ENCODE data around the gene ITGB5.

ITGB5 gene

DNA sequence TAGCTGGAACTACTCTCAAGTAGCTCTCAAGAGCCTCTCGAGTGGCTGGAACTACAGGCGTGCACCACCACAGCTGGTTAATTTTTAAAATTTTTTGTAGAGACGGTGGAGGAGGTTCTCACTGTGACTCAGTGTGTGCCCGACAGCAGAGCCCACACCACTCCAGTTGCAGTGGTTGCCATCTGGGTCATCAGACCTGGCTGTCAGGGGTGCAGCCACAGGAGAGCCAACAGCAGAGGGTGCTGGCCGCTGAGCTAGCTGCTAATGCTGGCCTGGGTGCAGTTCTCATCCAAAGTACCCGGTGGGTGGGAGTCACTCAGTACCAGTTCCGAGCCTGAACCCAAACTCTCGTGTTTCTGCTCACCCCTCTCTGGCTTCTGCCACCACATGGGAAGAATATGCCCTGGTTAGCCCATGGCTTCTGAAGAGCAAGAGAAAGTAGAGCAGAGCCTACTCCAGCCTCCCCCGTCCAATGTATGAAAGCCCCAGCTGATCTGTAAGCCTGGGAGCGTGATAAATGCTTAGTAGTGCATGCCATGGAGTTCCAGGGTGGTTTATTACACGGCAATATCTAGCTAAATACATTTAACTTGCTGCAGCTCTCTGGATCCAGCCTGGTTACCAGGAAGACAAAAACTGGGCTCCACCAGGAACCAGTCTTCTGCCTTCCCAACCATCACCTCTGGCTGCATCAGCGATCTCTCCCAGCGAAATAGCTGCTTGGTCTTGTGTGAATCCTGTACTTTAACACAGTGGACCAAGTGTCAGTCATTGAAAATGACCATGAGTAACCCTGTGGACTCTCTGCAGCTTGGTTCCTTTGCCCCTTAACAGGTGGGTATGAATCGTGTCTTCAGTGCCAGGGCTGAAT lies 139.8 kb downstream of the ITGB5 start:
- DNase-seq, result no peak

DNA sequence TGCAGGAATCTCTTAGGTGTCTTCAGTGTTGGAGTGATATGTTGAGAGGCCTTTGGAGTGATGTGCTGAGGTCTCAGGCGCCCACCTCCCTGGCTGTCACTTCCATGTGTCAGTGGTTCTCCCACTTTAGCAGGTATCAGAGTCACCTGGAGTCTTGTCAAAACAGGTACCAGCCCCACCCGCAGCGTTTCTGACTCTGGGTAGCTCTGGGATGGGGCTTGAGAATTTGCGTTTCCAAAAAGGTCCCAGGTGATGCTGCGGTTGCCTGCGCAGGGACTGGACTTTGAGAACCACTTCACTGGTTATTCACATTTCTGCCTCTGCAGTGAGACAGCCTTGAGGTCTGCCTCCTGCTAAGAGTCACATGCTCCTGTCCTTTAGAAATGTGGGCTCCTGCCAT lies 141.4 kb downstream of the ITGB5 start:
- no peak for DNase-seq

DNA sequence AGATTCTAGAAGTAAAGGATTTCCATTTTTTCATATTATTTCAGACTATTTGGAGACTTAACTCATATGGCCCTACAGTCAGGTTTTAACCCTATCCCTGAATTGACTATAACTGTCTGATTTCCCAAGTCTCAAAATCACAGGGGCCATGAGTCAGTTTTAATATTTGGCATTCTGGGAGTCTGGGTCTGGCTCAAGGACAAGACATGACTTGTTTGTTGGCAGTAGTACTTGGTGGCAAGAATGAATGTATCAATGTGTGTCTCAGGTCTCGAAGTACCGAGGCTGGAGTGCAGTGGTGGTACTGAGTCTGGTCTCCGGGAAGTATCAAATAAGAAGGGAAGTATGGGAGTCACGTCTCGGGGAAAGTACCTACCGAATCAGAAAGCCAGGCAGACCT lies 146.1 kb downstream of the ITGB5 start:
- peak in 1 of 2 experiments; percentile 10 for DNase-seq

DNA sequence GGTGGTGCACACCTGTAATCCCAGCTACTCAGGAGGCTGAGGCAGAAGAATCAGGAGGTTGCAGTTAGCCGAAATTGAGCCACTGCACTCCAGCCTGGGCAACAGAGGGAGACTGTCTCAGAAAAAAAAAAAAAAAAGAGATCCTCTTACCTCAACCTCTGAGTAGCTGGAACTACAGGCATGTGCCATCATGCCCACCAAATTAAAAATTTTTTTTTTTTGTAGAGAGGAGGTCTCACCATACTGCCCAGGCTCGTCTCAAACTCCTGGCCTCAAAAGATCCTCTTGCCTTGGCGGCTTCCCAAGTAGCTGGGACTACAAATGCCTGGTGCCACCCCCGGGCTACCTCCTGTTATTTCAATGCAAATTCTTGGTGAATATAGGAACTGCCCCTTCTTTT lies 155.4 kb downstream of the ITGB5 start:
- peak in 1 of 2 experiments; percentile 38 for DNase-seq

DNA sequence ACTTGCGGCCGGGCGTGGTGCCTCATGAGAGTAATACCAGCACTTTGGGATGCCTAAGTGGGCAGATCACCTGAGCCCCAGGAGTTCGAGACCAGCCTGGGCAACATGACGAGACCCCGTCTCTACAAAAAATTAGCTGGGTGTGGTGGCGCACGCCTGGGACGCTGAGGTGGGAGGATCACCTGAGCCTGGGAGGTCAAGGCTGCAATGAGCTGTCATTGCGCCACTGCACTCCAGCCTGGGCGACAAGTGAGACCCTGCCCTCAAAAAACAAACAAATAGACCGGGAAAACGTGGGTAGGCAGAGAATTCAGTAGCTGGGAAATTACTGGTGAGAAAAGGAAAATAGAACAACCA lies 156.2 kb downstream of the ITGB5 start:
- DNase-seq, result no peak

DNA sequence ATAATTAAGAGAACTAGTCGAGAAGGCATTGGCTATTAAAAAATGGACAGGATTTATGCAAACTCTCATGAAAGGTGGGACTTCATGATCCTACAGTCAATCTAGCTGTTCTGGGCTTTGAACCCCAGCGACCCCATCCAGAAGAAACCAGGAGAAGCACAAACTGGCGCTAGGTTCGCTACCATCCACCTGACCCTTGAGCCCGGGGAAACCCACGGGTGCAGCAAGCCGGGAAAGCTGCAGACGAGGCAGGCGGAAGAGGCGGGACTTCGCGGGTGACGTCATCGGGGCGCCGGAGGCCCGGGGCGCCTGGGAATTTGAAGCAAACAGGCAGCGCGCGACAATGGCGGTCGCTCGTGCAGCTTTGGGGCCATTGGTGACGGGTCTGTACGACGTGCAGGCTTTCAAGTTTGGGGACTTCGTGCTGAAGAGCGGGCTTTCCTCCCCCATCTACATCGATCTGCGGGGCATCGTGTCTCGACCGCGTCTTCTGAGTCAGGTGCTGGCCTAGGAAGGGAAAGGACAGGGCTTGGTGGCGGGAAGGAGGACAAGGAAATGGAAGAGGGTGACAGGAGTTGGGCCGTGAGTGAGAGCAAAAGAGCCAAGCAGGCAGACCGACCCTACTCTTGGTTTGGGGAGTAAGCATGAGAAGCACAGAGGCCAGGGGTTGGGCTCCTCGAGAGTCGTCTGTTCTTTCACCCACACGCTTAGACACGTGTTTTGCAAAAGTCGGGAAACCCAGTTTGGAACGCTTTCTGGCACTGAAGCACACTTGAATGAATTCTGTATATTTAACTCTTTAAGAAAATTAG lies 156.8 kb downstream of the ITGB5 start, which contains the start of gene UMPS:
UMPS (plus strand) TSS at position 324 of the 812 bp plus-strand sequence; CDS start at position 344, 20 bp downstream.
- peak; percentile 66 to 90 for DNase-seq

DNA sequence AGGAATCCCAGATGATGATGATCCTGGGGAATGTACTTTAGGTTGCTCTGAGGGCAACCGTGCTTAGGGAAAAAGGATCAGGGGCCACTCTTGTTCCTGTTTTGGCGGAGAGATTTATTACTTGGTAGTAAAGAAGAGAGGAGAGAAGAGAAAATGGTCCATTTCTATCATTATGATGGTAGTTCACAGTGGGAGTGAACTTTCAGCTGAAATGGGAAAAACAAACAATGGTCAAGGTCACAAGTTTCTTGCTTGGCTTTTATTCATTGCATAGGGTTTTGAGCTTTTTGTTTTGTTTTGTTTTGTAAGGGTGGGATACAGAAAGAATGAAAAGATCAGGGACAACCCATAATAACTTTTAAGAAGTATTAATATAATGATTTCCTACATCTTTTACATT lies 164.6 kb downstream of the ITGB5 start:
- DNase-seq, result no peak

DNA sequence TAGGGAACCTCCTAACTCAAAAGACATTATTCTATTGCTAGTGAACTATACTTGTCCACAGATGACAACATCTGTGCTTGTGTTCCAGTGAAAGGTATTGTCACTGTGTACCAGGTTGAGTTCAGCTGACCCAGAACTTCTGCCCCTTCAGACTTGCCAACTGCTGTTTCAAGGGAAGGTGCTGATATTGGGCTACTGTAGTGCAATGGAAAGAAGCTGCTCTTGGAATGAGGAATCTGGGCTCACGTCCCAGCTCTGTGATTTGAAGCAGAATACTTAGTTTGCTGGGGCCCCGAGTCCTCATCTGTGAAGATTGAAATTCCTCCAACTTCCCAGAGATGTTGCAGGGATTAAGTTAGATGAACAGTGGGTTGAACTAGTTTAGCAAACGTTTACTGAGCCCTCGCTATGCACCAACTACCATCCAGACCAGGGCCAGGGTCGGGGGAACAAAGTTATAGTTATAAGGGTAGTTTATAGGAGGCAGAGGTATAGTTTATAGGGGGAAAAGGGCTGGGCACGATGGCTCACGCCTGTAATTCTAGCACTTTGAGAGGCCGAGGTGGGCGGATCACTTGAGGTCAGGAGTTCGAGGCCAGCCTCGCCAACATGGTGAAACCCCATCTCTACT lies 172.8 kb downstream of the ITGB5 start:
- no peak for DNase-seq
